Measurements from ENCODE around the gene PAX2.

Gene PAX2

GRCh38 chr10:100831742-100832141 lies 86.4 kb downstream of the PAX2 start:
- TF ChIP-seq, protein P1, sequence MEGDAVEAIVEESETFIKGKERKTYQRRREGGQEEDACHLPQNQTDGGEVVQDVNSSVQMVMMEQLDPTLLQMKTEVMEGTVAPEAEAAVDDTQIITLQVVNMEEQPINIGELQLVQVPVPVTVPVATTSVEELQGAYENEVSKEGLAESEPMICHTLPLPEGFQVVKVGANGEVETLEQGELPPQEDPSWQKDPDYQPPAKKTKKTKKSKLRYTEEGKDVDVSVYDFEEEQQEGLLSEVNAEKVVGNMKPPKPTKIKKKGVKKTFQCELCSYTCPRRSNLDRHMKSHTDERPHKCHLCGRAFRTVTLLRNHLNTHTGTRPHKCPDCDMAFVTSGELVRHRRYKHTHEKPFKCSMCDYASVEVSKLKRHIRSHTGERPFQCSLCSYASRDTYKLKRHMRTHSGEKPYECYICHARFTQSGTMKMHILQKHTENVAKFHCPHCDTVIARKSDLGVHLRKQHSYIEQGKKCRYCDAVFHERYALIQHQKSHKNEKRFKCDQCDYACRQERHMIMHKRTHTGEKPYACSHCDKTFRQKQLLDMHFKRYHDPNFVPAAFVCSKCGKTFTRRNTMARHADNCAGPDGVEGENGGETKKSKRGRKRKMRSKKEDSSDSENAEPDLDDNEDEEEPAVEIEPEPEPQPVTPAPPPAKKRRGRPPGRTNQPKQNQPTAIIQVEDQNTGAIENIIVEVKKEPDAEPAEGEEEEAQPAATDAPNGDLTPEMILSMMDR (IDR thresholded peaks at IDR 0.05; ENCODE audit: low read depth, low read length, missing control alignments): no peak
- in situ Hi-C loops (cut with HindIII; ENCODE audit: low sequenced_read_pairs): no loop called here
- DNase-seq (ENCODE audit: low read depth): no peak
- H3K4me3 ChIP-seq (ENCODE audit: low read depth, low read length): no peak overlapping the region

- in situ Hi-C loops (cut with HindIII; ENCODE audit: low sequenced_read_pairs): no loop called here
- TF ChIP-seq, protein P1 (IDR thresholded peaks at IDR 0.05; ENCODE audit: low read depth, low read length, missing control alignments): no peak
- no peak overlapping the region for H3K4me3 ChIP-seq (ENCODE audit: low read depth, low read length)
- DNase-seq (ENCODE audit: low read depth): no peak
Observed at GRCh38 chr10:100835810-100836209, 90.4 kb downstream of the PAX2 start.

GRCh38 chr10:100836891-100837290 lies 91.5 kb downstream of the PAX2 start:
- TF ChIP-seq, protein P1 (IDR thresholded peaks at IDR 0.05; ENCODE audit: low read depth, low read length, missing control alignments): no peak
- DNase-seq (ENCODE audit: low read depth): no peak
- H3K4me3 ChIP-seq (ENCODE audit: low read depth, low read length): no peak overlapping the region
- in situ Hi-C loops (cut with HindIII; ENCODE audit: low sequenced_read_pairs): no loop called here

GRCh38 chr10:100837300-100837699 lies 91.9 kb downstream of the PAX2 start:
- DNase-seq (ENCODE audit: low read depth): no peak
- in situ Hi-C loops (cut with HindIII; ENCODE audit: low sequenced_read_pairs): no loop called here
- no peak overlapping the region for H3K4me3 ChIP-seq (ENCODE audit: low read depth, low read length)
- TF ChIP-seq, protein P1 (IDR thresholded peaks at IDR 0.05; ENCODE audit: low read depth, low read length, missing control alignments): no peak

- DNase-seq (ENCODE audit: low read depth): no peak
- TF ChIP-seq, protein P1 (IDR thresholded peaks at IDR 0.05; ENCODE audit: low read depth, low read length, missing control alignments): no peak
- in situ Hi-C loops (cut with HindIII; ENCODE audit: low sequenced_read_pairs): no loop called here
- H3K4me3 ChIP-seq (ENCODE audit: low read depth, low read length): no peak overlapping the region
Observed at GRCh38 chr10:100838986-100839385, 93.6 kb downstream of the PAX2 start.

DNA sequence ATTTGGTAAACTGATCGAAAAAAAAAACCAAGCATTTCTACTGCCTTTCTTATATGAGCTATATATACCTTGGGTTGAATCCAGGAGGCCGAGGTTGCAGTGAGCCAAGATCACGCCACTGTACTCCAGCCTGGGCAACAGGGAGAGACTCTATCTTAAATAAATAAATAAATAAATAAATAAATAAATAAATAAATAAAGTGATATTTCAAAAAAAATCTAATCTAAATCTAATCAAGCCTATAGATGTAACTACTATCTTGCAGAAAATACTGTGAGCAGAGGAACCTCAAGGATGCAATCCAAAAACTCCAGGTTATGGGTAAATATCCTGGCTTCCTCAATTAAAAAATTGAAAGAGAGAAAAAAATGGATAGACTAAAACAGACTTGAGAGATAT lies 96.1 kb downstream of the PAX2 start:
- H3K4me3 ChIP-seq (ENCODE audit: low read depth, low read length): no peak overlapping the region
- TF ChIP-seq, protein P1 (IDR thresholded peaks at IDR 0.05; ENCODE audit: low read depth, low read length, missing control alignments): no peak
- no peak for DNase-seq (ENCODE audit: low read depth)
- in situ Hi-C loops (cut with HindIII; ENCODE audit: low sequenced_read_pairs): no loop called here

- in situ Hi-C loops (cut with HindIII; ENCODE audit: low sequenced_read_pairs): no loop called here
- DNase-seq (ENCODE audit: low read depth): no peak
- no peak overlapping the region for H3K4me3 ChIP-seq (ENCODE audit: low read depth, low read length)
- TF ChIP-seq, protein P1 (IDR thresholded peaks at IDR 0.05; ENCODE audit: low read depth, low read length, missing control alignments): no peak
Observed at GRCh38 chr10:100847440-100847839, 102.1 kb downstream of the PAX2 start.

Measured in astrocyte of the cerebellum (primary cell).